HEK293 (cell line): Measurements from ENCODE around the gene SNX5.

ENCODE experiments used
- CTCF ChIA-PET: fragments of 350-600 bp; formaldehyde crosslinking; extraction: SDS; loops from one replicate; lab custom pipeline; 2021; ENCODE audit warnings: antibody characterized with exemption; lab: Yijun Ruan, JAX
- POLR2A ChIA-PET: fragments of 300-600 bp; formaldehyde crosslinking; extraction: SDS; loops from one replicate; lab custom pipeline; 2020; ENCODE audit warnings: antibody characterized with exemption, inconsistent platforms; lab: Yijun Ruan, JAX
- H3K27ac ChIP-seq: fragments of 200-500 bp; sonication (Bioruptor generic); 2 replicates; pipeline ENCODE4 v1.5.1; 2014; ENCODE audit warnings: low read depth, low read length, control low read depth, inconsistent platforms; ENCODE audit errors: extremely low read depth
- H3K36me3 ChIP-seq, 2 experiments: fragments of 200-500 bp in 1 of 2; sonication (Bioruptor generic) in 1 of 2; 1 replicate in 1 of 2; 2 replicates in 1 of 2; pipeline ENCODE4 v1.5.1; 2014 to 2017; ENCODE audit warnings: inconsistent platforms in 2 of 2, low read length in 2 of 2; ENCODE audit not compliant: control insufficient read depth in 2 of 2, insufficient read depth in 1 of 2
- H3K4me1 ChIP-seq: fragments of 200-500 bp; sonication (Bioruptor generic); 2 replicates; pipeline ENCODE4 v1.5.1; 2014; ENCODE audit warnings: mild to moderate bottlenecking, low read length, inconsistent platforms; ENCODE audit not compliant: control insufficient read depth, insufficient read depth
- H3K4me3 ChIP-seq: 2 replicates; pipeline ENCODE4 v1.5.1; 2011; ENCODE audit warnings: low read depth, mild to moderate bottlenecking, control low read depth, low read length, moderate library complexity
- H3K9me3 ChIP-seq: fragments of 200-500 bp; sonication (Bioruptor generic); 2 replicates; pipeline ENCODE4 v1.5.1; 2014; ENCODE audit warnings: low read depth, low read length, inconsistent platforms; ENCODE audit not compliant: control insufficient read depth, insufficient read depth
- ATF2 ChIP-seq: fragments of 450-650 bp; formaldehyde crosslinking; IDR thresholded peaks from 2 replicates; pipeline ENCODE4 v1.5.1; 2016; ENCODE audit warnings: missing biosample characterization, missing genetic modification characterization, low read depth
- HIC1 ChIP-seq: fragments of 450-650 bp; formaldehyde crosslinking; IDR thresholded peaks from 2 replicates; pipeline ENCODE4 v1.5.1; 2016; ENCODE audit warnings: missing biosample characterization, missing genetic modification characterization
- MEIS1 ChIP-seq: sonication (generic); formaldehyde crosslinking; IDR thresholded peaks from 2 replicates; pipeline ENCODE4 v1.8.1; 2022; ENCODE audit warnings: missing genetic modification reagents, mild to moderate bottlenecking, borderline replicate concordance
- SETDB1 ChIP-seq: IDR thresholded peaks from one replicate; pipeline ENCODE4 v1.6.1; 2017; ENCODE audit warnings: mild to moderate bottlenecking, low read length, moderate library complexity, mixed read lengths; ENCODE audit not compliant: insufficient read length
- ZBTB49 ChIP-seq: fragments of 450-650 bp; formaldehyde crosslinking; IDR thresholded peaks from 2 replicates; pipeline ENCODE4 v1.5.1; 2016; ENCODE audit warnings: missing biosample characterization, missing genetic modification characterization, low read depth
- ZEB2 ChIP-seq: fragments of 450-650 bp; formaldehyde crosslinking; IDR thresholded peaks from 2 replicates; pipeline ENCODE4 v1.5.1; 2016; ENCODE audit warnings: missing biosample characterization, missing genetic modification characterization
- ZFP69B ChIP-seq: fragments of 450-650 bp; formaldehyde crosslinking; IDR thresholded peaks from 2 replicates; pipeline ENCODE4 v1.5.1; 2016; ENCODE audit warnings: missing biosample characterization, missing genetic modification characterization
- ZNF114 ChIP-seq: fragments of 450-650 bp; formaldehyde crosslinking; IDR thresholded peaks from 2 replicates; pipeline ENCODE4 v1.5.0; 2017; ENCODE audit warnings: missing biosample characterization, missing genetic modification characterization
- ZNF146 ChIP-seq: fragments of 450-650 bp; formaldehyde crosslinking; IDR thresholded peaks from 2 replicates; pipeline ENCODE4 v1.5.1; 2016; ENCODE audit warnings: missing biosample characterization, missing genetic modification characterization
- ZNF175 ChIP-seq: fragments of 450-650 bp; formaldehyde crosslinking; IDR thresholded peaks from 2 replicates; pipeline ENCODE4 v1.5.1; 2016; ENCODE audit warnings: missing biosample characterization, missing genetic modification characterization
- ZNF211 ChIP-seq: fragments of 450-650 bp; formaldehyde crosslinking; IDR thresholded peaks from 2 replicates; pipeline ENCODE4 v1.5.1; 2016; ENCODE audit warnings: low read depth, missing biosample characterization, missing genetic modification characterization
- ZNF214 ChIP-seq: fragments of 450-650 bp; formaldehyde crosslinking; IDR thresholded peaks from 2 replicates; pipeline ENCODE4 v1.5.1; 2017; ENCODE audit warnings: missing biosample characterization, mild to moderate bottlenecking, missing genetic modification characterization, borderline replicate concordance
- ZNF223 ChIP-seq: fragments of 450-650 bp; formaldehyde crosslinking; IDR thresholded peaks from 2 replicates; pipeline ENCODE4 v1.5.1; 2016; ENCODE audit warnings: missing biosample characterization, missing genetic modification characterization
- ZNF24 ChIP-seq: fragments of 450-650 bp; formaldehyde crosslinking; IDR thresholded peaks from 2 replicates; pipeline ENCODE4 v1.5.1; 2016; ENCODE audit warnings: missing biosample characterization, missing genetic modification characterization
- ZNF280C ChIP-seq: fragments of 450-650 bp; formaldehyde crosslinking; IDR thresholded peaks from 2 replicates; pipeline ENCODE4 v1.5.1; 2016; ENCODE audit warnings: missing biosample characterization, missing genetic modification characterization
- ZNF311 ChIP-seq: fragments of 450-650 bp; formaldehyde crosslinking; IDR thresholded peaks from 2 replicates; pipeline ENCODE4 v1.5.1; 2017; ENCODE audit warnings: missing biosample characterization, missing genetic modification characterization, borderline replicate concordance
- ZNF335 ChIP-seq: fragments of 450-650 bp; formaldehyde crosslinking; conservative IDR thresholded peaks from 2 replicates; pipeline ENCODE4 v1.5.1; 2016; ENCODE audit warnings: missing biosample characterization, missing genetic modification characterization
- ZNF37A ChIP-seq: fragments of 450-650 bp; IDR thresholded peaks from 2 replicates; pipeline ENCODE4 v1.5.1; 2018; ENCODE audit warnings: missing biosample characterization, missing genetic modification characterization
- ZNF394 ChIP-seq: fragments of 450-650 bp; formaldehyde crosslinking; IDR thresholded peaks from 2 replicates; pipeline ENCODE4 v1.5.1; 2016; ENCODE audit warnings: missing biosample characterization, missing genetic modification characterization, mild to moderate bottlenecking, moderate library complexity, borderline replicate concordance
- ZNF416 ChIP-seq: fragments of 450-650 bp; formaldehyde crosslinking; IDR thresholded peaks from 2 replicates; pipeline ENCODE4 v1.5.1; 2016; ENCODE audit warnings: missing biosample characterization, missing genetic modification characterization
- ZNF645 ChIP-seq: fragments of 450-650 bp; formaldehyde crosslinking; IDR thresholded peaks from 2 replicates; pipeline ENCODE4; 2016; ENCODE audit warnings: missing biosample characterization, missing genetic modification characterization
- ZNF701 ChIP-seq: fragments of 450-650 bp; formaldehyde crosslinking; IDR thresholded peaks from 2 replicates; pipeline ENCODE4 v1.5.1; 2016; ENCODE audit warnings: missing biosample characterization, missing genetic modification characterization
- ZSCAN16 ChIP-seq: fragments of 450-650 bp; formaldehyde crosslinking; IDR thresholded peaks from 2 replicates; pipeline ENCODE4 v1.5.1; 2016; ENCODE audit warnings: missing biosample characterization, missing genetic modification characterization

Gene SNX5

GRCh38 chr20:17946040-17946439 is 22.6 kb downstream of the SNX5 start:
- no peak overlapping the region for H3K27ac ChIP-seq
- ChIA-PET CTCF (interaction anchor here (1.1 kb wide), 1 partner anchor 53 kb away, joined by 3 read pairs; no protein-coding TSS in a partner anchor), POLR2A (interaction anchor here (1.2 kb wide), 1 partner anchor 9 kb away, joined by 3 read pairs; no protein-coding TSS in a partner anchor)
- no peak overlapping the region for H3K4me3 ChIP-seq
- H3K9me3 ChIP-seq = no peaks in the 10 kb centered on the region
- TF ChIP-seq ZNF114 (tag by site-specific recombination) (no peak), ZNF701 (tag by site-specific recombination) (no peak), ZNF645 (tag by site-specific recombination) (no peak)
- no peaks in the 10 kb centered on the region for H3K4me1 ChIP-seq
- peaks cover 38 to 100% of the 10 kb centered on the region in 2 experiments for H3K36me3 ChIP-seq

- Histone ChIP-seq H3K27ac (no peak overlapping the region), H3K4me3 (no peak overlapping the region), H3K4me1 (peaks cover 1% of the 10 kb centered on the region; the same call in 1 of the 2 replicates), H3K36me3 (peaks cover 27 to 97% of the 10 kb centered on the region in 2 experiments), H3K9me3 (no peaks in the 10 kb centered on the region)
- no peak for TF ChIP-seq ZNF335 (tag by site-specific recombination)
- TF ChIP-seq HIC1 (tag by site-specific recombination) = no peak
- no peak for TF ChIP-seq ZEB2 (tag by site-specific recombination)
- TF ChIP-seq ZNF311 (tag by site-specific recombination) = no peak
- TF ChIP-seq ZNF280C (tag by site-specific recombination) = no peak
- no peak for TF ChIP-seq MEIS1 (CRISPR knock-in tag)
- no peak for TF ChIP-seq ZNF37A (tag by site-specific recombination)
- TF ChIP-seq ZNF175 (tag by site-specific recombination) = no peak
- TF ChIP-seq ZSCAN16 (tag by site-specific recombination) = no peak
- TF ChIP-seq ZNF416 = no peak
- no peak for TF ChIP-seq ATF2
- no peak for TF ChIP-seq ZBTB49 (tag by site-specific recombination)
- no peak for TF ChIP-seq ZNF24 (tag by site-specific recombination)
- TF ChIP-seq ZNF211 (tag by site-specific recombination) = no peak
- no peak for TF ChIP-seq ZFP69B (tag by site-specific recombination)
- TF ChIP-seq ZNF146 = no peak
- no peak for TF ChIP-seq SETDB1
- TF ChIP-seq ZNF223 (tag by site-specific recombination) = no peak
- no peak for TF ChIP-seq ZNF394 (tag by site-specific recombination)
- no peak for TF ChIP-seq ZNF214 (tag by site-specific recombination)
- CTCF ChIA-PET = no interaction called here
- POLR2A ChIA-PET = interaction anchor here (1.2 kb wide), 1 partner anchor 16 kb away, joined by 3 read pairs; no protein-coding TSS in a partner anchor
These were observed 23.6 kb downstream of the SNX5 start for GRCh38 chr20:17944854-17945474.
